Testis (tissue), 3 donors: ENCODE results near the gene SLAMF8. TPM values are rescaled to one million over a fixed set of nuclear protein-coding genes. Genes with fewer than 3 reads are reported as not detected.

Source experiments
- DNase-seq: peaks from one replicate; pipeline ENCODE4 v3.0.0-alpha.2; 2019
- H3K27ac ChIP-seq, 2 donors: fragments of 200-600 bp; sonication (generic); one replicate each; pipeline ENCODE4 v1.5.1; 2019
- H3K27me3 ChIP-seq: fragments of 200-600 bp; sonication (generic); one replicate; pipeline ENCODE4 v1.5.1; 2019
- H3K36me3 ChIP-seq: fragments of 200-600 bp; sonication (generic); one replicate; pipeline ENCODE4 v1.5.1; 2017; ENCODE audit warnings: low read depth; ENCODE audit errors: missing control alignments
- H3K4me1 ChIP-seq: fragments of 200-600 bp; sonication (generic); one replicate; pipeline ENCODE4 v1.5.1; 2019
- H3K4me3 ChIP-seq, 2 donors: fragments of 200-600 bp; sonication (generic); one replicate each; pipeline ENCODE4 v1.5.1; 2017 to 2019
- H3K9me3 ChIP-seq: fragments of 200-600 bp; sonication (generic); one replicate; pipeline ENCODE4 v1.5.1; 2017
- CTCF ChIP-seq, 3 experiments: fragments of 450-650 bp in 2 of 3; fragments of 200-600 bp in 1 of 3; sonication (generic) in 1 of 3; IDR thresholded peaks; one replicate each; pipeline ENCODE4 v1.5.1; 2016 to 2019; ENCODE audit warnings: antibody characterized with exemption in 3 of 3, mild to moderate bottlenecking in 2 of 3, moderate library complexity in 1 of 3
- POLR2A ChIP-seq: fragments of 450-650 bp; IDR thresholded peaks from one replicate; pipeline ENCODE4 v1.6.1; 2017; ENCODE audit warnings: antibody characterized with exemption, mild to moderate bottlenecking, moderate library complexity
- WGBS, 2 donors: methylation state at CpG; one replicate each; pipeline ENCODE4 v1.1.5; 2018; 5-methylcytosine and 5-hydroxymethylcytosine counted together
- intact Hi-C: fragments of 100-400 bp; cut with DNase I; formaldehyde crosslinking; loops from one replicate; pipeline ENCODE4 v1.15.1; 2023; ENCODE audit warnings: low total_unique reads
- polyA plus RNA-seq: library from polyadenylated mRNA; stranded (reverse); fragments of 350-450 nt; fragmentation: Illumina TruSeq; extraction: RNeasy Lipid Tissue Mini Kit (QIAGEN cat#74804); gene quantifications from one replicate; pipeline ENCODE4 v1.2.3, GENCODE V29; 2014; ENCODE audit warnings: low read depth, low replicate concordance; ENCODE audit not compliant: insufficient read depth
- total RNA-seq, 2 donors: library from RNA; depleted of rRNA; stranded (reverse); fragments of >200 nt; gene quantifications; one replicate each; pipeline ENCODE4 v1.2.3, GENCODE V29; 2016

The SLAMF8 gene
- total and polyA plus RNA-seq, 3 donors from 2014 or later, result 0.47 to 5.3 (median 0.74) TPM

GRCh38 chr1:159860456-159860855, 33.8 kb downstream of the SLAMF8 start:
- peaks cover 3% of the 10 kb centered on the region for H3K4me1 ChIP-seq
- no peaks in the 10 kb centered on the region for H3K27me3 ChIP-seq
- H3K9me3 ChIP-seq, result no peaks in the 10 kb centered on the region
- H3K27ac ChIP-seq, result no peak overlapping the region
- WGBS, 2 donors, result 33 to 58% methylated on average over 1 to 3 of the region's 3 CpGs
- no peak overlapping the region for H3K4me3 ChIP-seq
- DNase-seq, result no peak
- TF ChIP-seq POLR2A (no peak), CTCF (IDR thresholded peaks at IDR 0.05) (no peak)
- H3K36me3 ChIP-seq, result no peaks in the 10 kb centered on the region
- intact Hi-C loops, result no loop called here

- Histone ChIP-seq H3K27ac (no peak overlapping the region), H3K4me1 (no peaks in the 10 kb centered on the region), H3K4me3 (no peak overlapping the region), H3K27me3 (no peaks in the 10 kb centered on the region), H3K36me3 (no peaks in the 10 kb centered on the region), H3K9me3 (no peaks in the 10 kb centered on the region)
- 85 to 88% methylated on average over 8 of the region's 8 CpGs for WGBS, 2 donors
- no peak for DNase-seq
- TF ChIP-seq CTCF (IDR thresholded peaks at IDR 0.05) (no peak), POLR2A (no peak)
- intact Hi-C loops, result no loop called here
Measured at GRCh38 chr1:159861218-159861617, 34.5 kb downstream of the SLAMF8 start.

GRCh38 chr1:159862031-159862430, 35.4 kb downstream of the SLAMF8 start:
- intact Hi-C loops, result no loop called here
- no peak for TF ChIP-seq CTCF (IDR thresholded peaks at IDR 0.05)
- no peak for TF ChIP-seq POLR2A
- Histone ChIP-seq H3K27ac (no peak overlapping the region), H3K4me3 (no peak overlapping the region), H3K27me3 (no peaks in the 10 kb centered on the region), H3K9me3 (no peaks in the 10 kb centered on the region), H3K4me1 (no peaks in the 10 kb centered on the region), H3K36me3 (no peaks in the 10 kb centered on the region)
- DNase-seq, result no peak
- 75 to 79% methylated on average over 5 of the region's 5 CpGs for WGBS, 2 donors

GRCh38 chr1:159862557-159862956, 35.9 kb downstream of the SLAMF8 start, which contains the start of gene VSIG8:
Gene VSIG8, minus strand, starts transcription at chr1:159862657. Its CDS starts 136 bp downstream, at chr1:159862521.
- no peaks in the 10 kb centered on the region for H3K27me3 ChIP-seq
- no peaks in the 10 kb centered on the region for H3K9me3 ChIP-seq
- no peak for TF ChIP-seq POLR2A
- TF ChIP-seq CTCF (IDR thresholded peaks at IDR 0.05), result no peak
- no peak within 1 kb of the TSS for H3K4me3 ChIP-seq
- no peaks in the 10 kb centered on the region for H3K36me3 ChIP-seq
- DNase-seq, result no peak
- intact Hi-C loops, result no loop called here
- no peaks in the 10 kb centered on the region for H3K4me1 ChIP-seq
- 85 to 92% methylated on average over 3 to 4 of the region's 4 CpGs for WGBS, 2 donors
- H3K27ac ChIP-seq, result no peak within 1 kb of the TSS

- H3K4me3 ChIP-seq, result no peak overlapping the region
- TF ChIP-seq CTCF (IDR thresholded peaks at IDR 0.05), result no peak
- no peak for TF ChIP-seq POLR2A
- no peaks in the 10 kb centered on the region for H3K36me3 ChIP-seq
- no peak overlapping the region for H3K27ac ChIP-seq
- no peaks in the 10 kb centered on the region for H3K27me3 ChIP-seq
- peaks cover 5% of the 10 kb centered on the region for H3K4me1 ChIP-seq
- no peak for DNase-seq
- intact Hi-C loops, result no loop called here
- no peaks in the 10 kb centered on the region for H3K9me3 ChIP-seq
- 80 to 81% methylated on average over 2 of the region's 2 CpGs for WGBS, 2 donors
Measured at GRCh38 chr1:159864262-159864661, 37.6 kb downstream of the SLAMF8 start.
